Common myeloid progenitor, CD34-positive (primary cell): ENCODE results near the gene TRIM28.
A peak's percentile ranks its signal among the peaks of the same experiment; 100 is the strongest.

Source experiments
- CTCF ChIA-PET: fragments of 350-600 bp; sonication (Branson Sonifier 250); formaldehyde crosslinking; loops from one replicate; lab custom pipeline; 2021; ENCODE audit warnings: antibody characterized with exemption; lab: Charles Lee
- POLR2A ChIA-PET: fragments of 350-600 bp; sonication (Branson Sonifier 250); formaldehyde crosslinking; loops from one replicate; lab custom pipeline; 2021; ENCODE audit warnings: antibody characterized with exemption; lab: Charles Lee
- DNase-seq, 3 donors: peaks; one replicate each; pipeline versions ENCODE4 v3.0.0 to v3.0.0-alpha.2; 2013
- H3K27ac ChIP-seq, 2 experiments: 1 replicate in 1 of 2; 2 replicates in 1 of 2; pipeline ENCODE4 v1.7.0; 2013; ENCODE audit warnings: inconsistent platforms in 2 of 2, low read length in 2 of 2, mild to moderate bottlenecking in 2 of 2, low read depth in 1 of 2, moderate library complexity in 1 of 2; ENCODE audit not compliant: severe bottlenecking in 2 of 2, insufficient read depth in 1 of 2, poor library complexity in 1 of 2
- H3K27me3 ChIP-seq, 5 experiments: replicated peaks in 2 of 5; 1 replicate in 3 of 5; 2 replicates in 2 of 5; pipeline versions ENCODE4 v1.6.1 to v1.7.0; 2013; ENCODE audit warnings: low read length in 4 of 5, mild to moderate bottlenecking in 2 of 5, moderate library complexity in 2 of 5, inconsistent platforms in 1 of 5; ENCODE audit not compliant: insufficient read depth in 5 of 5, control insufficient read depth in 4 of 5
- H3K36me3 ChIP-seq, 4 experiments: 1 replicate in 2 of 4; 2 replicates in 2 of 4; pipeline versions ENCODE4 v1.6.1 to v1.7.0; 2013; ENCODE audit warnings: low read length in 3 of 4, control low read depth in 1 of 4, mild to moderate bottlenecking in 1 of 4; ENCODE audit not compliant: control insufficient read depth in 4 of 4, insufficient read depth in 4 of 4
- H3K4me1 ChIP-seq, 4 experiments: 1 replicate in 3 of 4; 2 replicates in 1 of 4; pipeline versions ENCODE4 v1.6.1 to v1.7.1; 2013; ENCODE audit warnings: low read length in 3 of 4, mild to moderate bottlenecking in 3 of 4, control low read depth in 1 of 4, inconsistent platforms in 1 of 4, moderate library complexity in 1 of 4; ENCODE audit not compliant: control insufficient read depth in 4 of 4, insufficient read depth in 4 of 4; ENCODE audit errors: control extremely low read depth in 1 of 4
- H3K4me3 ChIP-seq, 7 experiments: 1 replicate in 4 of 7; 2 replicates in 3 of 7; pipeline versions ENCODE4 v1.5.1 to v1.7.0; 2013; ENCODE audit warnings: mild to moderate bottlenecking in 7 of 7, low read length in 6 of 7, moderate library complexity in 6 of 7, inconsistent platforms in 2 of 7, low read depth in 2 of 7, control low read depth in 1 of 7; ENCODE audit not compliant: insufficient read depth in 4 of 7, control insufficient read depth in 1 of 7; ENCODE audit errors: extremely low read depth in 1 of 7
- H3K9me3 ChIP-seq, 5 experiments: 1 replicate in 4 of 5; 2 replicates in 1 of 5; pipeline versions ENCODE4 v1.6.1 to v1.7.1; 2013; ENCODE audit warnings: low read length in 4 of 5, mild to moderate bottlenecking in 2 of 5, inconsistent platforms in 1 of 5, low read depth in 1 of 5, moderate library complexity in 1 of 5; ENCODE audit not compliant: control insufficient read depth in 4 of 5, insufficient read depth in 2 of 5; ENCODE audit errors: control extremely low read depth in 1 of 5
- WGBS: methylation state at CpG from one replicate; pipeline ENCODE4 v1.1.5; 2013; ENCODE audit not compliant: insufficient coverage; 5-methylcytosine and 5-hydroxymethylcytosine counted together

TRIM28 gene

GRCh38 chr19:58548859-58549663 is 5.2 kb downstream of the TRIM28 start:
- Histone ChIP-seq H3K36me3 (peaks cover 20 to 77% (median 69%) of the 10 kb centered on the region in 4 experiments), H3K4me1 (peaks cover 16 to 29% (median 25%) of the 10 kb centered on the region in 4 experiments), H3K27me3 (no peaks in the 10 kb centered on the region), H3K9me3 (no peaks in the 10 kb centered on the region), H3K27ac (no peak overlapping the region), H3K4me3 (no peak overlapping the region)
- WGBS = 97% methylated on average over 20 of the region's 20 CpGs
- no peak for DNase-seq
- ChIA-PET POLR2A (no interaction called here), CTCF (interaction anchor here (2.0 to 3.3 kb wide), 2 partner anchors 30 to 35 kb away, joined by 5 to 14 read pairs; partner anchors contain the start of gene ZBTB45)

GRCh38 chr19:58549664-58550361 is 5.9 kb downstream of the TRIM28 start:
- ChIA-PET CTCF (interaction anchor here (2.0 to 3.3 kb wide), 2 partner anchors 30 to 36 kb away, joined by 5 to 14 read pairs; partner anchors contain the start of gene ZBTB45), POLR2A (no interaction called here)
- Histone ChIP-seq H3K4me1 (peaks cover 16 to 36% (median 33%) of the 10 kb centered on the region in 4 experiments), H3K4me3 (no peak overlapping the region), H3K27ac (no peak overlapping the region), H3K27me3 (no peaks in the 10 kb centered on the region), H3K36me3 (peaks cover 20 to 77% (median 69%) of the 10 kb centered on the region in 4 experiments), H3K9me3 (no peaks in the 10 kb centered on the region)
- 100% methylated on average over 8 of the region's 11 CpGs for WGBS
- DNase-seq = no peak

- ChIA-PET CTCF (interaction anchor here (3.3 kb wide), 1 partner anchor 31 kb away, joined by 14 read pairs; the partner anchor contains the start of gene ZBTB45), POLR2A (no interaction called here)
- H3K4me1 ChIP-seq = peaks cover 13 to 36% (median 34%) of the 10 kb centered on the region in 4 experiments
- 97% methylated on average over 12 of the region's 13 CpGs for whole genome bisulfite sequencing
- no peak overlapping the region for H3K4me3 ChIP-seq
- H3K36me3 ChIP-seq = peaks cover 20 to 78% (median 68%) of the 10 kb centered on the region in 4 experiments
- no peaks in the 10 kb centered on the region for H3K9me3 ChIP-seq
- no peak for DNase-seq
- H3K27ac ChIP-seq = no peak overlapping the region
- H3K27me3 ChIP-seq = no peaks in the 10 kb centered on the region
These were observed 6.7 kb downstream of the TRIM28 start for GRCh38 chr19:58550362-58551122.

GRCh38 chr19:58551123-58551497 is 7.2 kb downstream of the TRIM28 start:
- CTCF ChIA-PET = interaction anchor here (0.8 to 3.3 kb wide), 2 partner anchors 29 to 32 kb away, joined by 3 to 14 read pairs; partner anchors contain the start of gene ZBTB45
- H3K27me3 ChIP-seq = no peaks in the 10 kb centered on the region
- POLR2A ChIA-PET = no interaction called here
- H3K4me3 ChIP-seq = no peak overlapping the region
- peaks cover 7 to 35% (median 32%) of the 10 kb centered on the region in 4 experiments for H3K4me1 ChIP-seq
- H3K27ac ChIP-seq = no peak overlapping the region
- WGBS = 80% methylated on average over 1 of the region's 1 CpG
- DNase-seq = no peak
- peaks cover 20 to 75% (median 65%) of the 10 kb centered on the region in 4 experiments for H3K36me3 ChIP-seq
- no peaks in the 10 kb centered on the region for H3K9me3 ChIP-seq

GRCh38 chr19:58551577-58552471 is 8.0 kb downstream of the TRIM28 start:
- no peaks in the 10 kb centered on the region for H3K27me3 ChIP-seq
- ChIA-PET POLR2A (no interaction called here), CTCF (interaction anchor here (0.8 to 3.8 kb wide), 3 partner anchors 28 to 32 kb away, joined by 3 to 22 read pairs (median 14); partner anchors contain the start of gene ZBTB45)
- peaks cover 2 to 35% (median 33%) of the 10 kb centered on the region in 4 experiments for H3K4me1 ChIP-seq
- H3K9me3 ChIP-seq = no peaks in the 10 kb centered on the region
- 96% methylated on average over 15 of the region's 18 CpGs for WGBS
- no peak for DNase-seq
- peaks cover 20 to 75% (median 65%) of the 10 kb centered on the region in 4 experiments for H3K36me3 ChIP-seq
- H3K4me3 ChIP-seq = no peak overlapping the region
- no peak overlapping the region for H3K27ac ChIP-seq

GRCh38 chr19:58552655-58553054 is 8.8 kb downstream of the TRIM28 start:
- peaks cover 16 to 70% (median 58%) of the 10 kb centered on the region in 4 experiments for H3K36me3 ChIP-seq
- no peak overlapping the region for H3K4me3 ChIP-seq
- H3K27me3 ChIP-seq = no peaks in the 10 kb centered on the region
- H3K4me1 ChIP-seq = peaks cover 2 to 39% (median 39%) of the 10 kb centered on the region in 4 experiments
- ChIA-PET POLR2A (interaction anchor here (0.7 kb wide), 1 partner anchor 8 kb away, joined by 3 read pairs; no protein-coding TSS in a partner anchor), CTCF (interaction anchor here (1.3 to 3.8 kb wide), 5 partner anchors 8 to 38 kb away, joined by 5 to 33 read pairs (median 14); partner anchors contain the start of genes TRIM28 and ZBTB45)
- peak overlapping the region in 1 of 2 experiments; percentile 27 for H3K27ac ChIP-seq
- WGBS = 93% methylated on average over 1 of the region's 2 CpGs
- H3K9me3 ChIP-seq = no peaks in the 10 kb centered on the region
- no peak for DNase-seq
